PC-3 (cell line): Measurements from ENCODE around the gene TAOK3. TPM values are rescaled to one million over a fixed set of nuclear protein-coding genes. Genes with fewer than 3 reads are reported as not detected.

Source experiments
- ATAC-seq: fragments of 200-7000 bp; cut with Tn5 transposase; 2 replicates; pipeline ENCODE4 v1.9.1; 2020; ENCODE audit warnings: mild to moderate bottlenecking, moderate library complexity
- BruUV-seq: library from RNA; stranded (reverse); fragments of 400-500 nt; replicated peaks from 2 replicates; lab custom pipeline; 2021; lab: Mats Ljungman, UMichigan
- CTCF ChIA-PET: fragments of 300-600 bp; sonication (Branson Sonifier 250); formaldehyde crosslinking; loops from one replicate; lab custom pipeline; 2022; ENCODE audit warnings: antibody characterized with exemption; lab: Charles Lee
- POLR2A ChIA-PET: fragments of 300-600 bp; sonication (Branson Sonifier 250); formaldehyde crosslinking; loops from one replicate; lab custom pipeline; 2022; ENCODE audit warnings: antibody characterized with exemption; ENCODE audit not compliant: unreplicated experiment; lab: Charles Lee
- DNase-seq: peaks from one replicate; pipeline ENCODE4 v3.0.0-alpha.2; 2015
- H2AFZ ChIP-seq: fragments of 300-600 bp; sonication (generic); 2 replicates; pipeline ENCODE4 v1.6.0; 2016; ENCODE audit warnings: antibody characterized with exemption, low read length
- H3F3A ChIP-seq: fragments of 300-600 bp; sonication (generic); one replicate; pipeline ENCODE4 v1.6.0; 2017; ENCODE audit warnings: antibody characterized with exemption, low read length, control low read depth, mild to moderate bottlenecking; ENCODE audit not compliant: unreplicated experiment
- H3K27ac ChIP-seq: fragments of 300-600 bp; sonication (generic); 2 replicates; pipeline ENCODE4 v1.5.1; 2016; ENCODE audit warnings: mild to moderate bottlenecking, low read length
- H3K27me3 ChIP-seq: fragments of 300-600 bp; sonication (generic); 2 replicates; pipeline ENCODE4 v1.6.1; 2016; ENCODE audit warnings: low read length, mixed read lengths
- H3K36me3 ChIP-seq: fragments of 300-600 bp; sonication (generic); 2 replicates; pipeline ENCODE4 v1.6.1; 2016; ENCODE audit warnings: low read depth, mixed run types, low read length, mixed read lengths
- H3K4me1 ChIP-seq: fragments of 300-600 bp; sonication (generic); 2 replicates; pipeline ENCODE4 v1.5.1; 2016; ENCODE audit warnings: low read length; ENCODE audit not compliant: insufficient read depth
- H3K4me2 ChIP-seq: fragments of 300-600 bp; sonication (generic); 2 replicates; pipeline ENCODE4 v1.6.0; 2016; ENCODE audit warnings: low read length
- H3K4me3 ChIP-seq: fragments of 300-600 bp; sonication (generic); 2 replicates; pipeline ENCODE4 v1.5.1; 2016; ENCODE audit warnings: mild to moderate bottlenecking, low read length, mixed read lengths
- H3K79me2 ChIP-seq: fragments of 300-600 bp; sonication (generic); 2 replicates; pipeline ENCODE4 v1.6.1; 2017; ENCODE audit warnings: low read length, mixed read lengths
- H3K9ac ChIP-seq: fragments of 300-600 bp; sonication (generic); 2 replicates; pipeline ENCODE4 v1.6.0; 2016; ENCODE audit warnings: mild to moderate bottlenecking, low read length
- H3K9me2 ChIP-seq: fragments of 300-600 bp; sonication (generic); replicated peaks from 2 replicates; pipeline ENCODE4 v1.6.1; 2016; ENCODE audit warnings: mixed run types, low read length, mixed read lengths
- H3K9me3 ChIP-seq: fragments of 300-600 bp; sonication (generic); 2 replicates; pipeline ENCODE4 v1.6.1; 2016; ENCODE audit warnings: low read length, mixed read lengths
- H4K20me1 ChIP-seq: fragments of 300-600 bp; sonication (generic); 2 replicates; pipeline ENCODE4 v1.6.1; 2016; ENCODE audit warnings: low read length, mixed read lengths
- CTCF ChIP-seq: fragments of 300-600 bp; sonication (generic); conservative IDR thresholded peaks from 2 replicates; pipeline ENCODE4 v1.5.1; 2017; ENCODE audit warnings: antibody characterized with exemption, low read depth, mild to moderate bottlenecking, low read length
- EZH2 ChIP-seq: fragments of 300-600 bp; sonication (generic); IDR thresholded peaks from one replicate; pipeline ENCODE4 v1.6.1; 2017; ENCODE audit warnings: antibody characterized with exemption, mild to moderate bottlenecking, low read length; ENCODE audit not compliant: unreplicated experiment
- EZH2phosphoT487 ChIP-seq: fragments of 300-600 bp; sonication (generic); IDR thresholded peaks from 2 replicates; pipeline ENCODE4 v1.6.1; 2018; ENCODE audit warnings: mild to moderate bottlenecking, antibody characterized with exemption, low read length, borderline replicate concordance
- intact Hi-C: fragments of 100-400 bp; cut with micrococcal nuclease; formaldehyde crosslinking; loops from 2 replicates; pipeline ENCODE4 v1.9.0; 2023
- total RNA-seq: library from RNA; depleted of rRNA; stranded (reverse); fragments of >200 nt; gene quantifications from 2 replicates; pipeline ENCODE4 v1.2.3, GENCODE V29; 2014

The TAOK3 gene
- total RNA-seq, 1 experiment from 2014 or later: 27.9 TPM

- Histone ChIP-seq H3K36me3 (no peaks in the 10 kb centered on the region), H3K27me3 (no peaks in the 10 kb centered on the region), H3K4me3 (no peak overlapping the region), H3K9me3 (no peaks in the 10 kb centered on the region), H4K20me1 (no peaks in the 10 kb centered on the region), H3K9ac (no peak overlapping the region), H2AFZ (no peak overlapping the region), H3K27ac (no peak overlapping the region), H3K4me1 (peaks cover 4% of the 10 kb centered on the region; the same call in 1 of the 2 replicates), H3F3A (no peaks in the 10 kb centered on the region), H3K4me2 (no peak overlapping the region), H3K79me2 (no peaks in the 10 kb centered on the region), H3K9me2 (no peaks in the 10 kb centered on the region)
- CTCF ChIA-PET: no interaction called here
- POLR2A ChIA-PET: no interaction called here
- no peak for TF ChIP-seq EZH2phosphoT487
- no peak for TF ChIP-seq EZH2
- TF ChIP-seq CTCF: no peak
- ATAC-seq (no peak), DNase-seq (no peak)
- no TSS peak for BruUV-seq
- intact Hi-C loops: no loop called here
Observed at GRCh38 chr12:118188690-118189371, 183.9 kb downstream of the TAOK3 start.

- Histone ChIP-seq H3K4me2 (no peak overlapping the region), H2AFZ (no peak overlapping the region), H3K27ac (no peak overlapping the region), H3K27me3 (no peaks in the 10 kb centered on the region), H3F3A (peaks cover 4% of the 10 kb centered on the region), H3K4me3 (no peak overlapping the region), H4K20me1 (no peaks in the 10 kb centered on the region), H3K4me1 (peaks cover 5% of the 10 kb centered on the region; the same call in 1 of the 2 replicates), H3K9me3 (no peaks in the 10 kb centered on the region), H3K79me2 (no peaks in the 10 kb centered on the region), H3K36me3 (no peaks in the 10 kb centered on the region), H3K9ac (no peak overlapping the region), H3K9me2 (no peaks in the 10 kb centered on the region)
- ATAC-seq (no peak; the same call in 1 of the 2 replicates), DNase-seq (no peak)
- no TSS peak for BruUV-seq
- ChIA-PET CTCF (no interaction called here), POLR2A (no interaction called here)
- TF ChIP-seq CTCF (no peak), EZH2phosphoT487 (no peak), EZH2 (no peak)
- intact Hi-C loops: no loop called here
Observed at GRCh38 chr12:118187751-118188435, 184.8 kb downstream of the TAOK3 start.
